ENCODE data around the gene GAPDHS.

DNA sequence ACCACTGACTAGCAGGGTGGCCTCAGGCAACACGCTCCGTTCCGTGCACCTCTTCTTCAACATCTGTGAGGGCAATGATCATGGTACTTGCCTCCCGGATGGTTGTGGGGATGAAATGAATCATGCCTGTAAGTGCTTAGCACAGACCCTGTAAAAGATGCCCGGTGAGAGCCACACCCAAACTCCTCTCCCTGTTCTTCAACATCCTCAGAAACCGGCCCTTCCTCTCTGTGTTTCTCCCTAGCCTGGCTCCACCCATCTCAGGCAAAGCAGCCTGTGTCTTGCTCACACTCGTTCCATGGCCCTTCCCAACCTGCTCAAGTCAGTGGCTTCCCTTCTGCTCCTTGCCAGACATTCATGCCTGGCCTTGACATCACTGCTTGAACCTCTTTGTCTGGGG, 14.0 kb upstream of the GAPDHS start:
- TF ChIP-seq, protein P1, sequence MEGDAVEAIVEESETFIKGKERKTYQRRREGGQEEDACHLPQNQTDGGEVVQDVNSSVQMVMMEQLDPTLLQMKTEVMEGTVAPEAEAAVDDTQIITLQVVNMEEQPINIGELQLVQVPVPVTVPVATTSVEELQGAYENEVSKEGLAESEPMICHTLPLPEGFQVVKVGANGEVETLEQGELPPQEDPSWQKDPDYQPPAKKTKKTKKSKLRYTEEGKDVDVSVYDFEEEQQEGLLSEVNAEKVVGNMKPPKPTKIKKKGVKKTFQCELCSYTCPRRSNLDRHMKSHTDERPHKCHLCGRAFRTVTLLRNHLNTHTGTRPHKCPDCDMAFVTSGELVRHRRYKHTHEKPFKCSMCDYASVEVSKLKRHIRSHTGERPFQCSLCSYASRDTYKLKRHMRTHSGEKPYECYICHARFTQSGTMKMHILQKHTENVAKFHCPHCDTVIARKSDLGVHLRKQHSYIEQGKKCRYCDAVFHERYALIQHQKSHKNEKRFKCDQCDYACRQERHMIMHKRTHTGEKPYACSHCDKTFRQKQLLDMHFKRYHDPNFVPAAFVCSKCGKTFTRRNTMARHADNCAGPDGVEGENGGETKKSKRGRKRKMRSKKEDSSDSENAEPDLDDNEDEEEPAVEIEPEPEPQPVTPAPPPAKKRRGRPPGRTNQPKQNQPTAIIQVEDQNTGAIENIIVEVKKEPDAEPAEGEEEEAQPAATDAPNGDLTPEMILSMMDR (conservative IDR thresholded peaks at IDR 0.05): no peak
- TF ChIP-seq ZFX (IDR thresholded peaks at IDR 0.05): no peak
